ENCODE results near the gene CD180. TPM values are rescaled to one million over a fixed set of nuclear protein-coding genes. Genes with fewer than 3 reads are reported as not detected.
"Not testable (repeated sequence)": the region's sequence is repeated elsewhere in the genome, so short reads cannot be mapped to it uniquely, and the experiment has no call there.

Gene CD180
- total RNA-seq, 2 donors from 2014 or later: 0.34 to 2.0 TPM

DNA sequence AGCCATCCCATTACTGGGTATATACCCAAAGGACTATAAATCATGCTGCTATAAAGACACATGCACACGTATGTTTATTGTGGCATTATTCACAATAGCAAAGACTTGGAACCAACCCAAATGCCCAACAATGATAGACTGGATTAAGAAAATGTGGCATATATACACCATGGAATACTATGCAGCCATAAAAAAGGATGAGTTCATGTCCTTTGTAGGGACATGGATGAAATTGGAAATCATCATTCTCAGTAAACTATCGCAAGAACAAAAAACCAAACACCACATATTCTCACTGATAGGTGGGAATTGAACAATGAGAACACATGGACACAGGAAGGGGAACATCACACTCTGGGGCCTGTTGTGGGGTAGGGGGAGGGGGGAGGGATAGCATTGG lies 23.2 kb downstream of the CD180 start:
- ATAC-seq; intact Hi-C loops (cut with DNase I, micrococcal nuclease); DNase-seq: not testable (repeated sequence)

DNA sequence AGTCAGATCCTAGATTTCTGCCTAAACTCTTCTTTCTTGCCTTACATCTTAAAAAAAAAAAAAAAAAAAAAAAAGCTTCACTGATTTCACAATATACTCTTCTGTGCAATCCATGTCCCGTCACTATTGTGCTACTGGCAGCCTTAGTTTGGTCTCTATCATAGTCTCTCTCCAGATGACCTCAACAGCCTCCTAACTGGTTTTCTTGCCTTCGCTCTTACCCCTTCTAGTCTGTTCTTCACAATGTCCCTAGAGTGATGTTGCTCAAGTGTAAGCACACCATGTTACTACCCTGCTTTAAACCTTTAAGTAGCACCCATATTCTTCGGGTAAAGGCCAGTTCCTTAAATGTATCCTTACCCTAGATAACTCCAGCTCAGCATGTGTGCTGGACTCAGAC lies 25.8 kb downstream of the CD180 start:
- intact Hi-C loops (cut with DNase I, micrococcal nuclease): no loop called here
- no peak for DNase-seq
- ATAC-seq: no peak

DNA sequence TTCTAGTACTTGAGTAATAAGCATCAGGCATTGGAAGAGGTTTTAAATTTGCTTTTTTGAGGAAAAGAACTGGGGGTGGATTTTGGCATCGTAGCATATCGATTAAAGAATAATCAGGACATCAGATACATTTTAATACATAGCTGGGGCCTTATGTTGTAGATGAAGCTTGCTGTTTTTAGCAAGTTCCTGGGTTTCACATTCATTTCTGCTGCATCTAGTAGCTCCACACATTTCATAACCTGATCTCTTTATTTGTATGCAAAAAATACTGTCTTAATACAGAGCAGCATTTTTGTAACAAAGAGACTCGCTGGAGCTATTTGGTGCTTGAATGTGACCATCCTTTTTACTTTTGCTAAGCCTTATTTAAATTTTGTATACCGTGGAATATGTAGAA lies 28.5 kb downstream of the CD180 start:
- intact Hi-C loops (cut with DNase I, micrococcal nuclease): no loop called here
- no peak for ATAC-seq

DNA sequence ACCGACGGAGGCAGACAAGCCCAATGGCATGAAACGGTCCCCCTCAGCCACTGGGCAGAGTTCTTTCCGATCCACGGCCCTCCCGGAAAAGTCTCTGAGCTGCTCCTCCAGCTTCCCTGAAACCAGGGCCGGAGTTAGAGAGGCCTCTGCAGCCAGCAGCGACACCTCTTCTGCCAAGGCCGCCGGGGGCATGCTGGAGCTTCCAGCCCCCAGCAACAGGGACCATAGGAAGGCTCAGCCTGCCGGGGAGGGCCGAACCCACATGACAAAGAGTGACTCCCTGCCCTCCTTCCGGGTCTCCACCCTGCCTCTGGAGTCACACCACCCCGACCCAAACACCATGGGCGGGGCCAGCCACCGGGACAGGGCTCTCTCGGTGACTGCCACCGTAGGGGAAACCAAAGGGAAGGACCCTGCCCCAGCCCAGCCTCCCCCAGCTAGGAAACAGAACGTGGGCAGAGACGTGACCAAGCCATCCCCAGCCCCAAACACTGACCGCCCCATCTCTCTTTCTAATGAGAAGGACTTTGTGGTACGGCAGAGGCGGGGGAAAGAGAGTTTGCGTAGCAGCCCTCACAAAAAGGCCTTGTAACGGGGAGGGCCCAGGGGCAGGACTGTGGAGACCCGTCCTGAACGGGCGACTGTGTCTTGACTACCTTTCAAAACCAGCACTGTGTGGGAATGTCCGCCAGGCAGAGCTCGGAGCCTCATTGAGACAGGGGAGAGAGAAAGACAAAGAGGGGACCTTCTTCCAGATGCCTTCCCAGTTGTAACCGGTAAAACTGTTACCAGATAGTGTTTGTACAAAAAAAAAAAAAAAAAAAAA lies 29.9 kb downstream of the CD180 start:
- peak; percentile 74 for DNase-seq
- intact Hi-C loops (cut with DNase I, micrococcal nuclease): loop anchor here in 1 of 2 donors (2.0 kb wide), 1 partner anchor 42 kb away; no protein-coding TSS in a partner anchor
- ATAC-seq: peak; percentile 71

More for the DNA sequence above, 28.5 kb downstream of the CD180 start:
- no peak for DNase-seq

DNA sequence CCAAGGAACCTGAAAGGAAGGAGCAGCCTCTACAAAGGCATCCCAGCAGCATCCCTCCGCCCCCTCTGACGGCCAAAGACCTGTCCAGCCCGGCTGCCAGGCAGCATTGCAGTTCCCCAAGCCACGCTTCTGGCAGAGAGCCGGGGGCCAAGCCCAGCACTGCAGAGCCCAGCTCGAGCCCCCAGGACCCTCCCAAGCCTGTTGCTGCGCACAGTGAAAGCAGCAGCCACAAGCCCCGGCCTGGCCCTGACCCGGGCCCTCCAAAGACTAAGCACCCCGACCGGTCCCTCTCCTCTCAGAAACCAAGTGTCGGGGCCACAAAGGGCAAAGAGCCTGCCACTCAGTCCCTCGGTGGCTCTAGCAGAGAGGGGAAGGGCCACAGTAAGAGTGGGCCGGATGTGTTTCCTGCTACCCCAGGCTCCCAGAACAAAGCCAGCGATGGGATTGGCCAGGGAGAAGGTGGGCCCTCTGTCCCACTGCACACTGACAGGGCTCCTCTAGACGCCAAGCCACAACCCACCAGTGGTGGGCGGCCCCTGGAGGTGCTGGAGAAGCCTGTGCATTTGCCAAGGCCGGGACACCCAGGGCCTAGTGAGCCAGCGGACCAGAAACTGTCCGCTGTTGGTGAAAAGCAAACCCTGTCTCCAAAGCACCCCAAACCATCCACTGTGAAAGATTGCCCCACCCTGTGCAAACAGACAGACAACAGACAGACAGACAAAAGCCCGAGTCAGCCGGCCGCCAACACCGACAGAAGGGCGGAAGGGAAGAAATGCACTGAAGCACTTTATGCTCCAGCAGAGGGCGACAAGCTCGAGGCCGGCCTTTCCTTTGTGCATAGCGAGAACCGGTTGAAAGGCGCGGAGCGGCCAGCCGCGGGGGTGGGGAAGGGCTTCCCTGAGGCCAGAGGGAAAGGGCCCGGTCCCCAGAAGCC lies 30.8 kb downstream of the CD180 start:
- intact Hi-C loops (cut with DNase I, micrococcal nuclease): loop anchor here in 1 of 2 donors (2.0 kb wide), 1 partner anchor 43 kb away; no protein-coding TSS in a partner anchor
- ATAC-seq (peak; percentile 91), DNase-seq (peak; percentile 86 to 92)

DNA sequence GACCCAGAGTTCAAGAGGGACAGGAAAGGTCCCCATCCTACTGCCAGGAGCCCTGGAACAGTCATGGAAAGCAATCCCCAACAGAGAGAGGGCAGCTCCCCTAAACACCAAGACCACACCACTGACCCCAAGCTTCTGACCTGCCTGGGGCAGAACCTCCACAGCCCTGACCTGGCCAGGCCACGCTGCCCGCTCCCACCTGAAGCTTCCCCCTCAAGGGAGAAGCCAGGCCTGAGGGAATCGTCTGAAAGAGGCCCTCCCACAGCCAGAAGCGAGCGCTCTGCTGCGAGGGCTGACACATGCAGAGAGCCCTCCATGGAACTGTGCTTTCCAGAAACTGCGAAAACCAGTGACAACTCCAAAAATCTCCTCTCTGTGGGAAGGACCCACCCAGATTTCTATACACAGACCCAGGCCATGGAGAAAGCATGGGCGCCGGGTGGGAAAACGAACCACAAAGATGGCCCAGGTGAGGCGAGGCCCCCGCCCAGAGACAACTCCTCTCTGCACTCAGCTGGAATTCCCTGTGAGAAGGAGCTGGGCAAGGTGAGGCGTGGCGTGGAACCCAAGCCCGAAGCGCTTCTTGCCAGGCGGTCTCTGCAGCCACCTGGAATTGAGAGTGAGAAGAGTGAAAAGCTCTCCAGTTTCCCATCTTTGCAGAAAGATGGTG lies 31.6 kb downstream of the CD180 start:
- intact Hi-C loops (cut with DNase I, micrococcal nuclease): no loop called here
- DNase-seq (no peak), ATAC-seq (no peak)

DNA sequence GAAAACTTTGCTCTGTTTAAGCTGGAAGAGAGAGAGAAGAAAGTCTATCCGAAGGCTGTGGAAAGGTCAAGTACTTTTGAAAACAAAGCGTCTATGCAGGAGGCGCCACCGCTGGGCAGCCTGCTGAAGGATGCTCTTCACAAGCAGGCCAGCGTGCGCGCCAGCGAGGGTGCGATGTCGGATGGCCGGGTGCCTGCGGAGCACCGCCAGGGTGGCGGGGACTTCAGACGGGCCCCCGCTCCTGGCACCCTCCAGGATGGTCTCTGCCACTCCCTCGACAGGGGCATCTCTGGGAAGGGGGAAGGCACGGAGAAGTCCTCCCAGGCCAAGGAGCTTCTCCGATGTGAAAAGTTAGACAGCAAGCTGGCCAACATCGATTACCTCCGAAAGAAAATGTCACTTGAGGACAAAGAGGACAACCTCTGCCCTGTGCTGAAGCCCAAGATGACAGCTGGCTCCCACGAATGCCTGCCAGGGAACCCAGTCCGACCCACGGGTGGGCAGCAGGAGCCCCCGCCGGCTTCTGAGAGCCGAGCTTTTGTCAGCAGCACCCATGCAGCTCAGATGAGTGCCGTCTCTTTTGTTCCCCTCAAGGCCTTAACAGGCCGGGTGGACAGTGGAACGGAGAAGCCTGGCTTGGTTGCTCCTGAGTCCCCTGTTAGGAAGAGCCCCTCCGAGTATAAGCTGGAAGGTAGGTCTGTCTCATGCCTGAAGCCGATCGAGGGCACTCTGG lies 32.6 kb downstream of the CD180 start:
- no peak for ATAC-seq
- intact Hi-C loops (cut with DNase I, micrococcal nuclease): no loop called here
- DNase-seq: no peak

DNA sequence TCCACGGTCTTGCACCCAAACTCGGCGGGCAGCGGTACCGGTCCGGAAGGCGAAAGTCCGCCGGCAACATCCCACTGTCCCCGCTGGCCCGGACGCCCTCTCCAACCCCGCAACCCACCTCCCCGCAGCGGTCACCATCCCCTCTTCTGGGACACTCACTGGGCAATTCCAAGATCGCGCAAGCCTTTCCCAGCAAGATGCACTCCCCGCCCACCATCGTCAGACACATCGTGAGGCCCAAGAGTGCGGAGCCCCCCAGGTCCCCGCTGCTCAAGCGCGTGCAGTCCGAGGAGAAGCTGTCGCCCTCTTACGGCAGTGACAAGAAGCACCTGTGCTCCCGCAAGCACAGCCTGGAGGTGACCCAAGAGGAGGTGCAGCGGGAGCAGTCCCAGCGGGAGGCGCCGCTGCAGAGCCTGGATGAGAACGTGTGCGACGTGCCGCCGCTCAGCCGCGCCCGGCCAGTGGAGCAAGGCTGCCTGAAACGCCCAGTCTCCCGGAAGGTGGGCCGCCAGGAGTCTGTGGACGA lies 33.3 kb downstream of the CD180 start:
- DNase-seq: no peak
- ATAC-seq: no peak
- intact Hi-C loops (cut with DNase I, micrococcal nuclease): no loop called here

DNA sequence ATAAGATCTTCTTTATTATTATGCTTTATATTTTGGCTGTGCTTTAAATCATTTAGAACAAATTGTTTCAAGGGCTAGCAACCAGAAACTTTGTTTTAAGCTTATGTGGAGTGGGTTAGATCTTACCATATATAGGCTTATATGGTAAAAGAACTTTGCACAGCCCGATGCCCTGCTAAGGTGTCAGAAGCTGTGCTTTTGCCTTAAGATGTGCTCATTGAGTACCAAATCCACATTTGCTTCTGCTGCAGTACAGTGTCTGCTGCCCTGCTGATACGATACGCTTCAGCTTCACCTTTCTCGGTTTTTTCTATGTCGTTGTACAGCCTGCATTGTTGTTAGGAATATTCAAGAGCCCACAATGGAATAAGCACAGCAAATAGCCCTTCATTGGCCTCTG lies 34.8 kb downstream of the CD180 start:
- intact Hi-C loops (cut with DNase I, micrococcal nuclease): no loop called here
- no peak for ATAC-seq

DNA sequence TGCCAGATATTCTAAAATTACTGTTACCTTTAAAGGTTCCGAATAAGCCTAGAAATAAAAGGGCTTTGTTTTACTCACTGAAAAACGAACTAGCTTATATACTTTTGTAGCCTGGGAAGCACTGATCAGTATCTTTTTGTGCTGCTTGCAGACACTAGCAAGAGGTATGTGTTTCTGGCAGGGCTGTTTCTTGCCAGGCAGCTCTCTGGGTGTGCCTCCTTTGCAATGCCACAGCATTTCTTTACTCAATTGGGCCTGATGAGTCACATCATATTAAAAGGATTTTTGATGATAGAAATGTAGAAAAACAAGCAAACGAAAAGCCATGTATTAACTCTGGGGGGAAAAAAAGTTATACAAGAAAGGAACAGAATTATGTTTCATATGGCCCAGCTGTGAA lies 35.6 kb downstream of the CD180 start:
- intact Hi-C loops (cut with DNase I, micrococcal nuclease): no loop called here
- DNase-seq (no peak), ATAC-seq (no peak)

More for the DNA sequence above, 34.8 kb downstream of the CD180 start:
- no peak for DNase-seq

DNA sequence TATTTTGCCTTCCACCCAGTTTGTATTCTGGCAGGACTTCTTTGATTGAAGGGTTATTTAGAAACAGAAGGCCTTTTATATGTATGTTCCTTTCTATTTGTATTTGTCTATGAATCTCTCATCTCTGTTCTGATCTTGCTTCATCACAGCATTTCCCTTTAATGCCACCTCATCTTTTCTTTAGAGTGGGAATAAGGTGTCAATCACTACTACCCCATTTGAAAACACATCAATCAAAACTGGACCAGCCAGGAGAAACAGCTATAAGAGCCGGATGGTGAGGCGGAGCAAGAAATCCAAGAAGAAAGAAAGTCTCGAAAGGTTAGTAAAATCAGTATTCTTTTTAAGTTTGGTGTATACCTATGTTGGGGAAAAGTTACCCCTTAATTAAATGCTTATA lies 36.3 kb downstream of the CD180 start:
- intact Hi-C loops (cut with DNase I, micrococcal nuclease): no loop called here
- no peak for DNase-seq
- no peak for ATAC-seq

DNA sequence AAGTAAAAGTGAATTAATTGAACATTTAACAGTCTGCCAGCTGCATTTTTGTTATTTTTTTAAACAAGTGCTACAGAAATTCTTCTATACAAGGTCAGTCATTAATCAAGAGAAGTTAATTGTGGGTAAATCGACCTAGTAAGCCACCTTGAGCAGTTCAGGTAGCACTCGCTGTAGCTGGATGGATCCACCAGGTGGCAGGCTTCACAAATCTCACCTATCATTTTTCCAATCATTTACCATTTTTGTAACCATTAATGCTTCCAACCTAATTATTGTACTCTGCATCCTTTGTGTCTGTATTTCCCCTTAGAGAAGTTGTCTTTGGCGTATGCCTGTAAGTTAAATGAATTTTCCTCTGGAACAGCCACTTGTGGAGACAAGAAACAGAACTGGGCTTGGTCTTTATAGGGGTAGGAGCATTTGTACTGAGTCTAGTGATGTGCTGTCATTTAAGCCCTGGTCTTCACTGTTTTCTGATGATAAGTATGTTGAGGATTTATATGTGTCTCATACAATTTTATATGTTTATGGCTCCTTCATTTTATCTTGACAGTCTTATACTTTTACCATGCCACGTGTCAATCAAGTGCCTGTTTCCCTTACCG lies 39.5 kb downstream of the CD180 start:
- DNase-seq (peak in 1 of 2 donors; percentile 50), ATAC-seq (peak; percentile 52)
- intact Hi-C loops (cut with DNase I, micrococcal nuclease): no loop called here

DNA sequence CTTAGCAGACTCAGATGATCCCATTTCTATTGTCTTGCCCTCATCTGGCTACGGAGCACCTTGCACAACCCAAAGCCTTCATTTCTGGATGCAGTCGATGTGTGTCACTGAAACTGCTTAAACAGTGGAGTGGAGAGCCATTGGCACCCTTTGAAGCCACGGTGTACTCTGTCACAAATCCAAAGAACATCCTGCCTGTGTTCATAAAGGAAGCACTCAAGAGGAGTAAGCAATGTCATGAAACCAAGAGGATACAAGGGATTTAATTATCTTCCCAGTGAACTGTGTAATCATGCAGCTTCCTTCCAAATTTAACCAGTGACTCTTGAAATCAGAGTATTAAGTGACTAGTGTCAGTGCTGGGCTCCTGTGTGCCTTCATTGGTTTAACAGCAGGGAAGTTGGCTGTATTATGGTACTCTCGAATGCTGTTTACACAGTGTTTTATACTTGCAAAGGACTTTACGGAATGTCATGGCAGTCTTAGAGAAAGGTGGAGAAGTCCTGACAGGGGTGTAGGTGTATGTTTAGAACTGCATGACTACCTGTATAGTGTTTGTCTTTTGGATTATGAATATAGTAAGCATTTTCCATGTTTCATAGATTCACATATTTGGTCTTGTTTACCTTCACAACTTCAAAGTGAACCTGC lies 41.9 kb downstream of the CD180 start:
- DNase-seq: no peak
- peak; percentile 64 for ATAC-seq
- intact Hi-C loops (cut with DNase I, micrococcal nuclease): no loop called here

DNA sequence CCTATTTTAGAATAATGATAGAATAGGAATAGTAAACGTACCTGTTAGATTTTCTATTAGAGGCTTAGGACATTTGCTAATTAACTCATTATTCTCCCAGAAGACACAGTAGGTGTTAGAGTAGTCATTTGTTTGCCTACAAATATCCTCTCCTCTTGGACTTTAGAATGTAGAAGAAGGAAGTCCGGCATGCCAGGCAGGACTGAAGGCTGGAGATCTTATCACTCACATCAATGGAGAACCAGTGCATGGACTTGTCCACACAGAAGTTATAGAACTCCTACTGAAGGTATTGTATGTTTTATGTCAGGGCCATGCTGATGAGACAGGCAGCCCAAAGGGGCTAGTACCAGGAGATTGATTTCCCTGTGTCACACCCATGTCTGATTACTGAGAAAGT lies 43.3 kb downstream of the CD180 start:
- ATAC-seq: peak; percentile 73
- DNase-seq: no peak
- intact Hi-C loops (cut with DNase I, micrococcal nuclease): no loop called here

DNA sequence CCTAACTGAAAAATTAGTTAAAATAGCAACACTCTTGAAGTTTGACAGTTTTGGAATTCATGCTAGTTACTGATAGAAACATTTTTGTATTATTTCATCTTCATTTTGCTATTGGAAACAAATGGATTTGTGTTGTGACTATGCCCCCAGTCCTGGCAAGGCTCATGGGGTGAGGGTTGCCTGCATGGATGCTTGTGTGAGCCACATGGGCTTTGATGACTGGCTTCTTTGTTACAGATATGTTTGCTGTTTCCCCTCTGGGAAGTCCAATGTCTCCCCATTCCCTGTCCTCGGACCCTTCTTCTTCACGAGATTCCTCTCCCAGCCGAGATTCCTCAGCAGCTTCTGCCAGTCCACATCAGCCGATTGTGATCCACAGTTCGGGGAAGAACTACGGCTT lies 44.2 kb downstream of the CD180 start:
- DNase-seq (no peak), ATAC-seq (no peak)
- intact Hi-C loops (cut with DNase I, micrococcal nuclease): no loop called here

DNA sequence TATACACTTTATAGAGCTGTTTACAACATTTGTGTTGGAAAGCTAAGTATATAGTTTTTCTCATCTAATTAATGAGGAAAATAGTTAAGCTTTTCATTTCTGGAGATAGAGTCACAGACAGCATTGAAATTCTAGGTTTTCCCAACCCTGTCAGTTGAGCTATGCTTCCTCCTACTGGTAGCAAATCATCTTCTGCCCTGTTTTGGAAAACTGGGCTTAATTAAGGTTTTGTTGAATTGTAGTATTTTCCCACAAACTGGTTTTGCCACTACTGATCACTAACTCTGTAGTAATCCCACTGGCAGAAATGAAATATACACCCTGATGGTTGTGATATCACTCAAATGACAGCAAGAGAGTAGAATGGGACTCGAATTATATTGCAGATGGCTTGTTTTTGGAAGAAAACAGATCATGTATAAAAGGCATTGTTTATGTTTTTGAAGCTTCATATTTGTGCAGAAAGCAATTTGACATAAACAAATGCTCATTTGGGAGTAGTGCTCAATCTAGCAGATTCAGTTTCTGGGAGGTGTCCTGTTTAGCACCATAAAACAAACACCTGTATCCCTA lies 46.6 kb downstream of the CD180 start:
- intact Hi-C loops (cut with DNase I, micrococcal nuclease): loop anchor here in 1 of 2 donors (10.0 kb wide), 1 partner anchor 155 kb away; no protein-coding TSS in a partner anchor
- DNase-seq (no peak), ATAC-seq (no peak)
